HG03460 (cell line): ENCODE results near the gene OBI1.
A peak's percentile ranks its signal among the peaks of the same experiment; 100 is the strongest.

Source experiments
- ATAC-seq: cut with Tn5 transposase; IDR thresholded peaks from one replicate; pipeline ENCODE4 v1.9.1; 2021; ENCODE audit not compliant: unreplicated experiment

OBI1 gene

GRCh38 chr13:78658630-78659449 lies at the start of gene OBI1:
Gene OBI1, minus strand, starts transcription at chr13:78659155. Its CDS starts 35 bp downstream, at chr13:78659120.
- ATAC-seq: peak; percentile 82

- no peak for ATAC-seq
These were observed 42.4 kb upstream of the OBI1 start for GRCh38 chr13:78701383-78701782.

- no peak for ATAC-seq
These were observed 41.4 kb upstream of the OBI1 start for GRCh38 chr13:78700121-78700910.

GRCh38 chr13:78689011-78689410 lies 30.1 kb upstream of the OBI1 start:
- no peak for ATAC-seq

GRCh38 chr13:78686461-78686860 lies 27.5 kb upstream of the OBI1 start:
- no peak for ATAC-seq

- ATAC-seq: no peak
These were observed 21.8 kb upstream of the OBI1 start for GRCh38 chr13:78680576-78681350.

- no peak for ATAC-seq
These were observed 21.2 kb upstream of the OBI1 start for GRCh38 chr13:78680115-78680561.

- ATAC-seq: no peak
These were observed 20.4 kb upstream of the OBI1 start for GRCh38 chr13:78679329-78679728.

GRCh38 chr13:78675112-78675511 lies 16.2 kb upstream of the OBI1 start:
- ATAC-seq: no peak

GRCh38 chr13:78674638-78675037 lies 15.7 kb upstream of the OBI1 start:
- ATAC-seq: no peak

- no peak for ATAC-seq
These were observed 3.5 kb upstream of the OBI1 start for GRCh38 chr13:78662467-78662866.

- no peak for ATAC-seq
These were observed 1.5 kb upstream of the OBI1 start for GRCh38 chr13:78660495-78660857.

- ATAC-seq: no peak
These were observed 958 bp upstream of the OBI1 start for GRCh38 chr13:78659732-78660494.

GRCh38 chr13:78659450-78659730 lies 435 bp upstream of the OBI1 start:
- ATAC-seq: no peak

GRCh38 chr13:78657699-78658629 lies 991 bp downstream of the OBI1 start:
- peak; percentile 19 for ATAC-seq

- ATAC-seq: no peak
These were observed 3.0 kb downstream of the OBI1 start for GRCh38 chr13:78655906-78656305.

GRCh38 chr13:78655007-78655406 lies 3.9 kb downstream of the OBI1 start:
- ATAC-seq: no peak

GRCh38 chr13:78652651-78653050 lies 6.3 kb downstream of the OBI1 start:
- ATAC-seq: no peak

- ATAC-seq: no peak
These were observed 8.3 kb downstream of the OBI1 start for GRCh38 chr13:78650717-78651083.
